Cortex of kidney (tissue), 1 donor: Measurements from ENCODE around the gene MRPL30.
"Not testable (repeated sequence)": the region's sequence is repeated elsewhere in the genome, so short reads cannot be mapped to it uniquely, and the experiment has no call there.

Source experiments
- DNase-seq: peaks from one replicate; lab custom pipeline; 2025; lab: John Stamatoyannopoulos, UW

The MRPL30 gene

GRCh38 chr2:99184811-99185210 lies 3.8 kb downstream of the MRPL30 start:
- no peak for DNase-seq

GRCh38 chr2:99187011-99187410 lies 6.0 kb downstream of the MRPL30 start:
- no peak for DNase-seq

- no peak for DNase-seq
Observed at GRCh38 chr2:99188357-99188756, 7.4 kb downstream of the MRPL30 start.

DNA sequence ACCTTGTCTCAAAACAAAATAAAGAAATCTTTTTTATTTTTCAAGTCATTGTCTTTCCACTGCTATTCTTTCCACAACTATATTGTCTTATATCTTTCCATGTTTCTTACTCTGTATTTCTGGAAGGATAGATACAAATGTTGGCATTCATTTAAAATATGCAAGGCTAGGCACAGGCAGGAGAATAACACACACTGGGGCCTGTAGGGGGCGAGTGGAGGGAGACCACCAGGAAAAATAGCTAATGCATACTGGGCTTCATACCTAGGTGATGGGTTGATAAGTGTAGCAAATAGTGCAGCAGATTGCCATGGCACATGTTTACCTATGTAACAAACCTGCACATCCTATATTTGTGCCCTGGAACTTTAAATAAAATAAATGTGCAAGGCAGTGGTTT lies 9.6 kb downstream of the MRPL30 start:
- DNase-seq, result no peak

DNA sequence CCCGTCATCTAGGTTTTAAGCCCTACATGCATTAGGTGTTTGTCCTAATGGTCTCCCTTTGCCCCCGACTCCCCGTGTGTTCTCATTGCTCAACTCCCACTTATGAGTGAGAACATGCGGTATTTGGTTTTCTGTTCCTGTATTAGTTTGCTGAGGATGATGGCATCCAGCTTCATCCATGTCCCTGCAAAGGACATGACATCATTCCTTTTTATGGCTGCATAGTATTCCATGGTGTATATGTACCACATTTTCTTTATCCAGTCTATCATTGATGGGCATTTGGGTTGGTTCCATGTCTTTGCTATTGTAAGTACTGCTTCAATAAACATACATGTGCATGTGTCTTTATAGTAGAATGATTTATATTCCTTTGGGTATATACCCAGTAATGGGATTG lies 11.4 kb downstream of the MRPL30 start:
- DNase-seq, result not testable (repeated sequence)

DNA sequence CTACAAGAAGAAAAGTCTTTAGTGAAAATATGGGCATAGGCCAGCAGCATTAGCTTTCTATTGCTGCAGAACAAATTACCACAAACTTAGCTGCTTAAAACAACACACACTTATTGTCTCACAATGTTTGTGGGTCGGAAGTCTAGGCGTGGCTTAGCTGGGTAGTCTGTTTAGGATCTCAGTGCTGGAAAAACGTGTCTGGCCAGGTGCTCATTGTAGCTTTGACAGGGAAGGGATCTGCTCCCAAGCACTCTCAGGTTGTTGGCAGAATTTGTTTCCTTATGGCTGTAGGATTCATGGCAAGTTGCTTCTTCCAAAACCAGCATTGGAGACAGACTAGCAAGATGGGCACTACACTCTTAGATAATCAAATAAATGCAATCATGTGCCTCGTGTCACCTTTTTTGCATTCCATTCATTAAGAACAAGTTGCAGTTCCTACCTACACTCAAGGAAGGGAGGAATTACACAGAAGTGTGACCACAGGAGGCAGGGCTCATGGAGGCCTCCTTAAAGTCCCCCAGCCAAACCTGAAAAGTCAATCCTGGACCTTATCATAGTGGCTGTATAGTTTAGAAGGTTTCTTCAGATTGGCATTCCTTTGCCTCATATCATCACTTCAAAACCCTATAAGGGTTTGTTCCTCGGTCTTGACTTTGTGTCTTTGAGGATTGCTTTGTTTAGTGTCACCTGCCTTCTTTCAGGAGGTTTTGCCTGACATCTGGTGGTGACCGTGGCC lies 17.3 kb downstream of the MRPL30 start:
- no peak for DNase-seq

- DNase-seq, result no peak
Observed at GRCh38 chr2:99200076-99200800, 19.3 kb downstream of the MRPL30 start.

- no peak for DNase-seq
Observed at GRCh38 chr2:99201959-99202678, 21.1 kb downstream of the MRPL30 start.

DNA sequence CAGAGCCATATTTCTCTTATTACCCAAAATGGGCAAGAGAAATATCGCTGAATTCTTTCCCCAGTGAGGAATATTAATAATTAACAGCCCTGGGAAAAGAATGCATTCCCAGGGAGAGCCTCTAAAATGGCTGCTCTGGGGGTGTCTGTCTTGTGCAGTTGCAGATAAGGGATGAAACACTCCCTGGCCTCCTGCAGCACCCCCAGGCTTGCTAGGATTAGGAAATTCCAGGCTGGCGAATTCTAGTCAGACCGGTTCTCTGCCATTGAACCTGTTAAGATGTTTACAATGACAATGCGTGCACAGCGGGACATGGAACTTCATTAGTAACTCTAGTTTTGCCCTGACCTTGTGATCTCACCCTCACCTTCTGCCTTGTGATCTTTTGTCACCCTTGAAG lies 24.5 kb downstream of the MRPL30 start:
- DNase-seq, result no peak

DNA sequence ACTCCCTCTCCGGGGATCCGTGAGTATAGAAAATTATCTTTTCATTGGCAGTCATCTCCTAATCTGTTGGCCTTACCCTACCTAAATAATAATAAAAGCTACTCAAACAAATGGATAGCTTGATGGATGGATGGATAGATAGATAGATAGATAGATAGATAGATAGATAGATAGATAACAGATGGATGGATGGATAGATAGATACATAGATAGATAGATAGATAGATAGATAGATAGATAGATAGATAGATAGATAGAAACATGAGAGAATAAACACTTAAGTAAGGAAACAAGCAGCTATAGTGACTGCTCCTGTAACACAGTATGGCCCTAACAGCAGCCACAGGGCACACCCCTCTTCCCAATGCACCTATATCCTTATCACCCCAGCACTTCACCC lies 35.1 kb downstream of the MRPL30 start:
- DNase-seq, result no peak

DNA sequence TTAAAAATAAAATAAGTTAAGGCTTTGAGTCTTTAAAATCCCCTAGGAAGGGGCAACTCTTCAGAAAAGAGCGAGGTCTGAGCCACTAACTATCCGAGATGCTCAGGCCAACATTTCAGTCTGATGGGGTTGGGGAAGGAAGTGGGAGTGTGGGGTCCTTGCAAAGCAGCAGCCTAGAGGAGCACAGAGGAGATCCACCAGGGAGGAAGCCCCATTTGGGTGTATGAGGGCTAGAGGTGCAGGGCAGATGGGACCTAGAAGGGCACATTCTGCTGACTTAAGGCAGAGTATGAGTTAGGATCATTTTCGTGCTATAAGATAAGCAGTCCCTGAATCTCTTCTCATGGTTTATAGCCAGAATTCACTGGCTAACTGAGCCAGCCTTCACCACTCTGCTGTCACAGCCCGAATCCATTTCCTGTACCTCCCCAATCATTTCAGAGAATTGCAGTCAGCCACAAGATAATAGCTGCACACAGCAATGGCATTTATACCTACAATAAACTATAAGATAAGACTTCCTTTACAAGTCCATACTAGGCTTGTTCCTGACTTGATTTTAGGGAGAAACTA lies 37.0 kb downstream of the MRPL30 start:
- DNase-seq, result no peak

DNA sequence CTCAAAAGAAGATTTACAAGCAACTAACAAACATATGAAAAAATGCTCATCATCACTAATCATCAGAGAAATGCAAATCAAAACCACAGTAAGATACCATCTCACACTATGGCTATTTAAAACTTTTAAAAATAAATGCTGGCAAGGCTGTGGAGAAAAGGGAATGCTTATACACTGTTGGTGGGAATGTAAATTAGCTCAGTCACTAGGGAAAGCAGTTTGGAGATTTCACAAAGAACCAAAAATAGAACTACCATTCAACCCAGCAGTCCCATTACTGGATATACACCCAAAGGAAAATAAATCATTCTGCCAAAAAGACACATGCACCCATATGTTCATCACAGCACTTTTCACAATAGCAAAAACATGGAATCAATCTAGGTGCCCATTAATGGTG lies 52.2 kb downstream of the MRPL30 start:
- not testable (repeated sequence) for DNase-seq

DNA sequence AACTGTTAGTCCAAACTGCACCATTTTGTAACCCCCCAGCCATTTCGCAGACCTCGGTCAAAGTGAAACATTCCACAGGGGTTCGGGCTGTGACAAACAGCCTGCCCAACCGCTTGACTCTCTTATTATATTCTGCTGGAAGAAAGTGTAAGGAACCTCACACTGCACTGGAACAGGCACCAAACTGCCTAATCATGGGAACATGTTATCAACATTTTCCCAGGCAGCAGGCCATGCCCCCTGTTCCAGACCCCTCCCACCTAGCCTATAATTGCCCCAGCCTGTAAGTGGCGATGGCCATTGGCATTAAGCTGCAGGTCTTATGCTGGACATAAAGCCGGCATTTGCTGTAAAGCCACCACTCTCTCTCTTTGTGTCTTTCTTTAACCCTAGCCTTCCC lies 57.6 kb downstream of the MRPL30 start:
- DNase-seq, result no peak

GRCh38 chr2:99240431-99240830 lies 59.4 kb downstream of the MRPL30 start:
- DNase-seq, result no peak

DNA sequence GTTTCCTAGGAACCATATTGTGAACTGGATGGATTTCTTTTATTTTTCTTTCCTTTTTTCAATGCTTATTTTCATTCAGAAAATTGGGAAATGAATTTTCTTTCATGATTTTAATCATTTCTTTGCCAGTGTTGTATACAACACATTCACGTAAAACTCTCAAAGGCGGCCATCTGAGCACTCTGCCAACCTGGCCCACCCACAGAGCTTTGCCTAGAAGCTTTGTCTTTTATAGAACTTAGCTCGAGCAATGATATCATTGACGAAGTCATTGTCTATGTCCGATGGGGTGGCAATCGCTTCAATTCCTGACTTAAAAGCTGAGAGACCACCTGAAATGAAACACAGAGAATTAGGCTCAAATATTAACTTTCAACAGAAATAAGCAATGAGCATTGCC lies 61.2 kb downstream of the MRPL30 start:
- no peak for DNase-seq
